ENCODE data around the gene CDC42BPG. TPM values are rescaled to one million over a fixed set of nuclear protein-coding genes. Genes with fewer than 3 reads are reported as not detected.

The CDC42BPG gene
- total and polyA plus RNA-seq, 2 of the 8 experiments (the other 6 are each of a cell fraction or from before 2014, with no cell fraction given): 3.7 to 10.6 TPM

DNA sequence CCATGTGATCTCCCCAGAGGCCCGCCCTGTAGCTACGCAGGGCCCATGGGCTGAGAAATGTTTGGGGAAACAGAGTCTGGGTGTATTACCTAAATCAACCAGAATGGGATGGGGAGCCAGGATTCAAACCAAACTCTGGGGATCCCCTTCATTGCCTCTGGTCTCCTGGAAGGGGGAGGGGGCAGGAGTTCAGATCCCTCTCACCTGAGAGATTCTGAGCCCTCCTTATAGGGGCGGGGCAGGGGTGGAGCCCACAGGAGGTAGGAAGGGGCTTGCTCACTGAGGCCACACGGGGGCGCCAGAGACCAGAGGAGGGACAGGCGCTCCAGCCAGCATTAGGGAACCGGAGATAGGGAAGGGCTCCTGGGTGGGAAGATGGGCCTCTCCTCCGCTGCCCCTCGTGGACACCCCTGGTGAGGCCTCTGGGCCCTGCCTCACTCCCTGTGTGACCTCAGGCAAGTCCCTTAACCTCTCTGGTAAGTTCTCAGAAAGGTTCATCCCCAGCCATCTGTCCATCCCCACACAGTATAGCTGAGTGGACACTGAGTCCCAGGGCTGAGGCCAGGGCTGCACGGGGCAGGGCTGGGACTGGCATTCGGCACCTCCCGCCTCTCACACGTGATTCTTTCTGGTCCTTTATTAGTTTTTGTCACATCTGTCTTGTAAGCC is 2.7 kb upstream of the CDC42BPG start (continued):
- TF ChIP-seq GTF2F1 (IDR thresholded peaks at IDR 0.05; ENCODE audit: borderline replicate concordance, low read depth, low read length): no peak
- no peak for TF ChIP-seq BCL11A (IDR thresholded peaks at IDR 0.05; ENCODE audit: low read depth in 2 of 2, low read length in 2 of 2)
- TF ChIP-seq TBP (IDR thresholded peaks at IDR 0.05; ENCODE audit: low read depth, low read length): 0 out of 2 replicates have a peak, but pooled peaks have one; percentile 34
- no peak for TF ChIP-seq JUND (IDR thresholded peaks at IDR 0.05; ENCODE audit: low read length)
- TF ChIP-seq CEBPB (IDR thresholded peaks at IDR 0.05; ENCODE audit: low read depth, low read length): peak; percentile 8; the same call in 1 of the 2 replicates
- no peak for TF ChIP-seq EP300 (IDR thresholded peaks at IDR 0.05; ENCODE audit: borderline replicate concordance in 1 of 2, low read depth in 2 of 2, low read length in 2 of 2)
- TF ChIP-seq SIX5 (IDR thresholded peaks at IDR 0.05; ENCODE audit: low read depth, low read length): no peak
- peak in 1 of 2 experiments; percentile 89; a peak in 2 of 4 replicates for TF ChIP-seq SIN3A (conservative IDR thresholded peaks at IDR 0.05 in 1 of 2, IDR thresholded peaks at IDR 0.05 in 1 of 2; ENCODE audit: low read depth in 1 of 2, low read length in 2 of 2)
- TF ChIP-seq KDM4A (IDR thresholded peaks at IDR 0.05; ENCODE audit: low read depth, low read length, severe bottlenecking): no peak
- TF ChIP-seq NRF1 (IDR thresholded peaks at IDR 0.05; ENCODE audit: low read depth, low read length): no peak
- TF ChIP-seq RBBP5 (IDR thresholded peaks at IDR 0.05; ENCODE audit: borderline replicate concordance, low read depth, low read length): no peak
- TF ChIP-seq YY1 (IDR thresholded peaks at IDR 0.05; ENCODE audit: low read depth, low read length): 0 out of 2 replicates have a peak, but pooled peaks have one; percentile 48
- peak in 2 of 3 experiments; percentile 91 to 97; a peak in 3 of 4 replicates for TF ChIP-seq CTCF (IDR thresholded peaks at IDR 0.05; ENCODE audit: control extremely low read depth in 1 of 3, insufficient read depth in 1 of 3, low read depth in 1 of 3, low read length in 3 of 3)
- no peak for TF ChIP-seq EZH2 (IDR thresholded peaks at IDR 0.05; ENCODE audit: low read depth, low read length, severe bottlenecking)
- TF ChIP-seq RFX5 (IDR thresholded peaks at IDR 0.05; ENCODE audit: borderline replicate concordance, low read depth, low read length): no peak
- TF ChIP-seq SAP30 (IDR thresholded peaks at IDR 0.05; ENCODE audit: insufficient read depth, insufficient replicate concordance, low read length): no peak
